Measurements from ENCODE around the gene CCNJ. TPM values are rescaled to one million over a fixed set of nuclear protein-coding genes. Genes with fewer than 3 reads are reported as not detected.

The CCNJ gene
- total and polyA plus RNA-seq, 2 of the 13 experiments (the other 11 are each of a cell fraction or from before 2014, with no cell fraction given) = 14.1 to 21.5 TPM

- TF ChIP-seq DZIP1 (CRISPR knock-in tag; IDR thresholded peaks at IDR 0.05) = no peak
- TF ChIP-seq ZNF547 (CRISPR knock-in tag; IDR thresholded peaks at IDR 0.05) = no peak
- TF ChIP-seq TP53 (CRISPR knock-in tag; conservative IDR thresholded peaks at IDR 0.05) = no peak
- no peak for TF ChIP-seq GTF2F1 (IDR thresholded peaks at IDR 0.05; ENCODE audit: low read length)
- no peak for TF ChIP-seq HCFC1 (IDR thresholded peaks at IDR 0.05; ENCODE audit: low read depth, low read length)
- no peak for TF ChIP-seq NR0B2 (CRISPR knock-in tag; IDR thresholded peaks at IDR 0.05)
- TF ChIP-seq MAFF (IDR thresholded peaks at IDR 0.05; ENCODE audit: low read depth, low read length) = no peak
- TF ChIP-seq MED8 (CRISPR knock-in tag; IDR thresholded peaks at IDR 0.05; ENCODE audit: insufficient replicate concordance) = no peak
- peak; percentile 68 for TF ChIP-seq KDM6A (CRISPR knock-in tag; IDR thresholded peaks at IDR 0.05; ENCODE audit: low read depth)
- 0 out of 2 replicates have a peak, but pooled peaks have one; percentile 35 for TF ChIP-seq ZMYM4 (CRISPR knock-in tag; IDR thresholded peaks at IDR 0.05)
- peak; percentile 49 for TF ChIP-seq MIXL1 (CRISPR knock-in tag; IDR thresholded peaks at IDR 0.05)
- TF ChIP-seq ATF6 (CRISPR knock-in tag; conservative IDR thresholded peaks at IDR 0.05) = no peak
- TF ChIP-seq KAT2B (IDR thresholded peaks at IDR 0.05; ENCODE audit: borderline replicate concordance, low read depth, low read length) = no peak
- TF ChIP-seq FOXA3 (CRISPR knock-in tag; IDR thresholded peaks at IDR 0.05) = peak; percentile 59; the same call in 1 of the 2 replicates
- TF ChIP-seq POLR2AphosphoS2 (IDR thresholded peaks at IDR 0.05; ENCODE audit: low read depth, low read length) = no peak
- TF ChIP-seq ZSCAN5A (CRISPR knock-in tag; IDR thresholded peaks at IDR 0.05; ENCODE audit: borderline replicate concordance) = no peak
- no peak for TF ChIP-seq SRF (IDR thresholded peaks at IDR 0.05; ENCODE audit: low read depth, low read length)
- TF ChIP-seq GLMP (CRISPR knock-in tag; IDR thresholded peaks at IDR 0.05; ENCODE audit: borderline replicate concordance) = no peak
- no peak for TF ChIP-seq ZNF670 (CRISPR knock-in tag; IDR thresholded peaks at IDR 0.05; ENCODE audit: borderline replicate concordance)
- TF ChIP-seq ZNF136 (CRISPR knock-in tag; IDR thresholded peaks at IDR 0.05; ENCODE audit: low read depth) = no peak
- TF ChIP-seq ZFP36L2 (CRISPR knock-in tag; IDR thresholded peaks at IDR 0.05) = no peak
- no peak for TF ChIP-seq ZNF597 (CRISPR knock-in tag; IDR thresholded peaks at IDR 0.05)
Measured at GRCh38 chr10:96092999-96093767, 49.8 kb downstream of the CCNJ start (continued).

Data from HepG2 (cell line).